ENCODE data around the gene KLHDC9.

- TF ChIP-seq POLR2A (IDR thresholded peaks at IDR 0.05), result no peak
- TF ChIP-seq CTCF (IDR thresholded peaks at IDR 0.05), result peak in 2 of 4 experiments; percentile 13 to 14
These were observed 21.1 kb downstream of the KLHDC9 start for GRCh38 chr1:161119092-161119903.
